ENCODE data around the gene RGPD8.
"Not testable (repeated sequence)": the region's sequence is repeated elsewhere in the genome, so short reads cannot be mapped to it uniquely, and the experiment has no call there.

Gene RGPD8

DNA sequence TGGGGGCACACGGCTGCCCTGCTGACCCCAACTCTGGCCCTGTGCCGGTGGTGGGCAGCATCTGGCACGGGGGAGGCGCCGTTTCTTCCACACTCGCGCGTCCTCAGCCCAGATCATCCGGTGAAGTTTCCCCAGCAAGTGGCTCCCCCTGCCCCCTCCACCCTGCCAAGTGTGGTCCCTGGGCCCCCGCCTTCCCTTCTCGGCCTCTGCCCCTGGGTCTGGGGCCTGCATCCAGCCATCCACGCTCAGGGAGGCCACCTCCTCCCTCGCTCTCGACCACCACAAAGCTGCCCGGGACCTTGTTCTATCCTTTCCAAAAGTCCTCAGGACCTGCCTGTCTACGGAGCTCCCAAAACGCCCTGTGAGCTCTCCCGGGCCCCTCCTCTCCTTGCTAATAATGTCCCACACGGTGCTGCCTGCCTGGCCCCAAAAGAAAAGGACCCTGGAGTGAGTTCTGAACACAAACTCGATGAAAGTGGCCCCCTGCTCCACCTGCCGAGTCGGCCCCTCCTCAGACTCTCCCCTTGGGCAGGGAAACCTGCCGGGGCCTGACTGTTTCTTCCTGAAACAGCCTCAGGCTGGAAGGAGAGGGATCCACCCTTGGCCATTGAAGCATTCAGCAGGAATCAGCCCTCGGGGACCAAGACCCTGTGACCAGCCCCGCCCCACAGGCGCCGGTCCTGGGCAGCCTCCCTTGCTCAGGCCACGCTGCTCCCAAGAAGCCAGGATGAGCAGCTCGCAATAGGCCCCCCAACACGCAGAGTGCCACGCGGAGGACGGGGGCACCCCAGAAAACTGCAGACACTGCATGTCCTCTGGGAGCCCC is 1.7 kb upstream of the RGPD8 start:
- DNase-seq: not testable (repeated sequence)

DNA sequence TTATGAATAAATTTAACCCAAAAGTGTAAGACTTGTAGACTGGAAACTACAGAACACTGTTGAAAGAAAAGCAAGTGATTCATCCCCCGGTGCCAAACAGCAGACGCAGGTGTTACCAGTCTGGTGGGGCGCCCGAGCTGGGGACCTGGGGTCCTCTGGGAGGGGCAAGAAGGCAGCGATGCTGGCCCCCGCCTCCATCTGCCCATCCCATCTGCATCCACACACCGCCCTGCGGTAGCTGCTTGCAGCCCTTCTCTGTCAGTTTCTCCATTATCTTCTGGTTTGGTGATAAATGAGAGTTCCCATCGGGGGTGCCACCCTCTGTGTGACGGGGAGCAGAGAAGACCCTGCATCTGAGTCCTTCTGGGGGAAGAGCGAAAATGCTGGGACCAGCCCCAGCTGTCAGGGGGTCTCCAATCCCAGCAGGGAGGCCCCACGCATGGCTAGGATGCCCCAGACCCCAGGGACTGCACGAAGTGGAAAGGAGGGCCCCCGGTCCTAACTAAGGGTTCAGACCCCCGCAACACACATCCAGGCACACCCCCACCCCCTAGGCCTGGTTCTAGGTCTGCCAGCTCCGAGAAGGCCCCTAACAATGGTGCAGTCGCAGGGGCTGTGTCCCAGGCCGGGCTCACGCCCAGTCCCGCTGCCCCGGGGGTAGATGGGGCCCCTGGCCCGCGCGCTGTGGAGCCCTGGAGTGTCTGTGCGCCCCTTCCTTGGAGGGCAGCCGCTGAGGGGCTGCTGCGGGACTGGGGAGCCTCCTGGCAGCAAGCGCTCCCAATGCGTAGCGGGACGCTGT is 686 bp upstream of the RGPD8 start:
- no peak for DNase-seq

DNA sequence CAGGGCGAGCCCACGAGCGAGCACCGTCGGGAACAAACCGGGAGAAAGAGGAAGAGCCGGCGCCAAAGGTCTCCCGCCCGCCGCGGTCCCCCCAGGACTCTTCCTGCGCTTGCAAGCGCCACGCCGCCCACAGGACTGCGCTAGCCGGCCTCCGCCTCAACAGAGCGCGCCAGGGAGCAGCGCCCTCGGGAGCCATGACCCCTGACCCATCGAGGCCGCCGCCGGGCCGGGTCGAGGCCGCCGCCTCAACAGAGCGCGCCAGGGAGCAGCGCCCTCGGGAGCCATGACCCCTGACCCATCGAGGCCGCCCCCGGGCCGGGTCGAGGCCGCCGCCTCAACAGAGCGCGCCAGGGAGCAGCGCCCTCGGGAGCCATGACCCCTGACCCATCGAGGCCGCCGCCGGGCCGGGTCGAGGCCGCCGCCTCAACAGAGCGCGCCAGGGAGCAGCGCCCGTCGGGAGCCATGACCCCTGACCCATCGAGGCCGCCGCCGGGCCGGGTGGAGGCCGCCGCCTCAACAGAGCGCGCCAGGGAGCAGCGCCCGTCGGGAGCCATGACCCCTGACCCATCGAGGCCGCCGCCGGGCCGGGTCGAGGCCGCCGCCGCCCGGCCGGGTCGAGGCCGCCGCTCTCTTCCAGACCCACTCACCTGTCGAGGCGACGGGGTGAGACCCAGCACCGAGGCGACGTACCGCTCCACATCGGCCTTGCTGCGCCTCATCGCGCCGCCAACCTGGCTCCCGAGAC is 538 bp downstream of the RGPD8 start:
- not testable (repeated sequence) for DNase-seq

- not testable (repeated sequence) for DNase-seq
Observed at GRCh38 chr2:112432390-112432734, 1.1 kb downstream of the RGPD8 start.

- not testable (repeated sequence) for DNase-seq
Observed at GRCh38 chr2:112431587-112432295, 1.7 kb downstream of the RGPD8 start.

- not testable (repeated sequence) for DNase-seq
Observed at GRCh38 chr2:112424553-112424952, 8.9 kb downstream of the RGPD8 start.

DNA sequence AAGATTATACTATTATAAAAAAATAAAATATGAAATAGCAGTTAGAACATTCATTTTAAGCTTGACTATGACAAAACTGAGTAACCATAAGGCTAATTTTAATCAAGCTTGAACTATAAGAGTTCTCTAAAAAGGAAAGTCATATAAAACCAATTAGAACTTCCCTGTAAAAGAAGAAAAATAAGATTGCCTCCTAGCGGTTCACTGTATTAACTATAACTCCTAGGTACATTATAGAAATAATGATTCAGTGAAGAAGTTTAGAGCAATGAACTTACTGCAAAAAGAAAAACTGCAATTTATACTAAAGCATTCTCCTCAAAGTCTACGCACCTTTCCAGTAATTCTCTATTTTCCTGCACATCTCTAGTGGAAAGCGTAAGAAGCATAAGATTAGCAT is 16.6 kb downstream of the RGPD8 start:
- not testable (repeated sequence) for DNase-seq

DNA sequence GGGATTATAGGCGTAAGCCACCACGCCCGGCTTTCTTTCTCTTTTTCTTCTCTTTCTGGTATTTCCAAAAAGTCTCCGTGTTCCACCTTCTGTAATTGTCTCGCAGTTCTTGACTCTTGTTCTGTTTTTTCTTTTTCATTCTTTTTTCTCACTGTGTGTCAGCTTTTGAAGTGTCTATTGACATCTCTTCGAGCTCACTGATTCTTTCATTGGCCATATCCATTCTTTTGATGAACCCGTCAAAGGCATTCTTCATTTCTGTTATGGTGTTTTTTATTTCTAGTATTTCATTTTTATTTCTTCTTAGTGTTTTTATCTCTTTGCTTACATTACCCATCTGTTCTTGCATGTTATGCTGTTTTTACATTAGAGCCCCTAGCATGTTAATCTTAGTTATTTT is 73.4 kb downstream of the RGPD8 start:
- not testable (repeated sequence) for DNase-seq

- not testable (repeated sequence) for DNase-seq
Observed at GRCh38 chr2:112354335-112354734, 79.1 kb downstream of the RGPD8 start.

- not testable (repeated sequence) for DNase-seq
Observed at GRCh38 chr2:112352809-112353603, 80.4 kb downstream of the RGPD8 start.

DNA sequence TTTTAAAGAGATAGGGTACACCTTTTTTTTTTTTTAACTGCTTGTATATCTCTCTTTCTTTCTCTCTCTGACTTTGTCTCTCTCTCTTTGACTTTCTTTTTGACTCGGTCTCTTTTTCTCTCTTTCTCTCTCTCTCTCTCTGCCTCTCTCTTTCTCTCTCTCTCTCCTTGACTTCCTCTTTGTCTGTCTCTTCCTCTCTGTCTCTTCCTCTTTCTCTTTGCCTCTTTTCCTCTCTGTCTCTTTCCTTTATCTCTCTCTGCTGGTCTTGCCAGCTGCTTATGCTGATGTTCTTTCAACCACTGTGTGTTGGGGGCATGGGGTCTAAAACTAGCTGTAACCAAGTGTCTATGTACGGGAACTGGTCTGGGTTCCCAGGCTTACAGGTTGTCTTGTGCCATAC is 81.2 kb downstream of the RGPD8 start:
- not testable (repeated sequence) for DNase-seq

DNA sequence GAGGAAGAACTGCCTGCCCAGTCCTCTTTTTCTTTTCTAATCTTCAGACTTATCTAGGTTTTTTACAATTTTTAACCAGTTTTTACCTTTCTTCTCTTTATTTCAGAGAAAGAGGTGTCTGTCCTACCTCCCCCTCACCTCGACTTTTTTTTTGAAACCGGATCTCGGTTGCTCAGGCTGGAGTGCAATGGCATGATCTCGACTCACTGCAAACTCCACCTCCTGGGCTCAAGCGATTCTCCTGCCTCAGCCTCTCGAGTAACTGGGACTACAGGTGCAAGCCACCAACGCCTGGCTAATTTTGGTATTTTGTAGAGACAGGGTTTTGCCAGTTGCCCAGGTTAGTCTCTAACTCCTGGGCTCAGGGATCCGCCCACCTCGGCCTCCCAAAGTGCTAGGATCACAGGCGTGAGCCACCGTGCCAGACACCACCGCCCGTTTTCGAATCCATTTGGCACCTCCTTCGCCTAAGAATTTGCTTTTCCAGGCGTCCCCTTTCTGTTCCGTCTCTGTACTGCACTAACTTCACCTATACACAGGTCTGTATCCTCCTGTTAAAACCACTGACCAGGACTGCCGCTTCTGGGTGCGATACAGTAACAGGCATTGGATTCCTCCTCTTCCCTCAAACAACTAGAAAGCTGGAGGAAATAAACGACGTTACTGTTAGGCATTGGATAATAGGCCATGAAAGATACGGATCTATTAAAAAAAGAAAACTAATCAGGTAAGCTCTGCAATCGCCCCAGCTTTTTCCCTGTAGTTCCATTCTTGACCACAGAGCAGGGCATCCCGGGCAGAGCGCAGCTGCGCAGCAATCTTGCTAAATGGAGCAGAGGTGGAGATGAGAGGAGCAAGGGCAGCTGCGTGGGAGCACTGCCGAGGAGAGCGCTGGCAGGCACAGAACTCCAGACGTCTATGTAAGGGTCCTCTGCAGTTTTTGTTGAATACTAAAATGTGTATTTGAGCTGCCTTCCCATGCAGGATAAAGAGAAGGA is 88.1 kb downstream of the RGPD8 start:
- DNase-seq: no peak

DNA sequence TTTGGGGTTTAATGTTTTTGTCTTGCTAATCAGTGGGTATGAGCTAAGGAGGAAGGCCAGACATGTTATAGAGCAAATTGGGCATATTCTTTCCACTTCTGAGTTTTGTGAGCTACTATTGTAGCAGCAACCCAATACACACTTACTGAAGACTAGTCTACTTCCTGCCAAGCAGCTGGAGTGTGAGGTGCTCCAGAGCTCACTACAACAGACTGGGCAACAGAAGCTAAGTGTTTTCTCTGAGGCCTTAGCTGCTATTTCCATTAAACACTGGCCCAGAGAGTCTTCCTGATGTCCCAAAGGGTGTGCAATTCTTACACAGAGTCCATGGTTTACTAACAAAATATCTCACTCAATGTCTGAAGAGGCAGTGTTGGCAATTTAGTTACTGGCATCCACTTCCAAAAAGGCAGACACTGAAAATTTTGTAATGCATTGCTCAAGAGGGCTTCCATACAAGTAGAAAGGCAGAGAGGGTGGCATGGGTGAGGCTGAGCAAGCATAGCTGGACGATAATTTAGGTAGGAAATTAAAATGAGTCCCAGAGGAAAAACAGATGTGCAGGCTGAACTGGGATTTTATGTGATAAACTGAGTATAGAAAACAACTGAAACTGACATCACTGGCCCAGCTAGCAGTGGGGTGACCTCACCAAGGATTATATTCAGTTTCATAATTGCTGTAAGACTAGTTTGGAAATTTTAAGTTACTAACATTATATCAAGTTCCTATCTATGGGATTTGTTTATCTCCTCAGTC is 89.4 kb downstream of the RGPD8 start:
- DNase-seq: no peak

DNA sequence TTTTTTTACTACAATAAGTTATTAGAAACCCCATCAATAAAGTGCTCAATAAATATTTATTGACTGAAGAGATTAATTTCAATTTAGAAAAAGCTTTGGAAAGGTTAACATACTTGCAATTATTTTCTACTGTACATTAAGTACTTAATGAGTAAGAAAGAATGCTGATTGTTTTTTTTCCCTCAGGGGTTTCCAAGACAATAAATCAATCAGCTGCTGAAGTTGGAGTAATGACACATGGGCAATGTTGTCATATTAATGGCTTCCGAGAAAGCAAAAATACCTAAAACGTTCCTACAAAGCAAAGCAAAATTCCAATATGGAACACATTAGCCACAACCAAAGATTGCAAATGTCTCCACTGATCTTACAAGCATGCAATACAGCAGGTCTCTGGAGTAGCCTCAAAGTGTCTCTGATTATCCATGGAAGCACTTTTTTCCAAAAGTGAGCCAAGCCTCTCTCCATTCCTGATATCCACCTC is 91.3 kb downstream of the RGPD8 start:
- DNase-seq: no peak

DNA sequence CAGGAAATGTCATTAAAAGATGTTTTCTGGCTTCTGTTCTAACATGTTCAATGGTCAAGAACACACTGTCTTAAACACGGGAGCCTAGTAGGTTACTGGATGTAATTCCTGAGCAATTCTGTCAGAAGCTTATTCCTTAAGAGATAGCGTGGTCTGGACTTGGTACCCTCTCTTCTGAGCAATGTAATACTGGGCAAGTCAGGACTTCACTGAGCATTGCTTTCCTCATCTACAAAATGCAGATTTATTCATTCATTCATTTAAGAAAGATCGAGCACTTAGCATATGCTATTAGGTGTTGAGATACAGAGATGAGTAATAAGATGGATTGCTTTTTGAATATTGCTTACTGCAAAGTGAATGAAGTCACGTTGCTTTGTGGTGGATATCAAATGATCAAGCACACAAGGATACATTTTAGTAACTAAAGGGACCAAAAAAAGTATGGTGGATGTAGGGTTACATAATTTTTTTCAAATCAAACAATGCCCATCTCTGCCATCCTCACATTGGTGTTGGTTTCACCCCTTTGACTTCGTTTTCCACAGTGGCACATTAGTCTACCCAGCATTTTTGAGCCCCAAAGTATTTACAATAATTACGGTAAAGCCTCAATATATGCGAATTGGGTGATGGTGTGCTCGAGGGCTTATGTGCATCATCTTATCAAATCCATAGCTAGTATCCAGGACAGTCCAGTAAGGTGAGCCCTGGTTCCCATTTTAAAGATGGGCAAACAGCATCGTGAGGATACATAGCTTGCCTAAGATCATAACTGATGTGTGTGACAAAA is 92.8 kb downstream of the RGPD8 start:
- DNase-seq: no peak

DNA sequence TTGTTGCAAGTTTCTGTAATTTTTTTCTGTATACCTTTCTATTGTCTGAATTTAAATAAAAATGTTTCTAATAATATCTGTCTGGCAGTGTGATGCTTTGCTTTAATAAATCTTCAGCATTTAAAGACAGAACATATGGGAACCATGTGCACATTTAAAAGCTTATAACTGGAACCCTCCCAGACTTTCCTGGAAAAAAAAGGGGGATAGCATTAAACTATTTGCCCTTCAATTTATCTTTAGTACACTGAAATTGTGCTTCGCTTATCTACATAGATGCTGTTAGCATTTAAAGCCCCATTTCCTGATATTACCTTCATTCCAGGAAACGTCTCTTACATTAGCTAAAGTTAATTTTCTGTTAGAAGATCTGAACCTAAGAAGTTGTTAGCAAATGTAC is 93.5 kb downstream of the RGPD8 start:
- no peak for DNase-seq

DNA sequence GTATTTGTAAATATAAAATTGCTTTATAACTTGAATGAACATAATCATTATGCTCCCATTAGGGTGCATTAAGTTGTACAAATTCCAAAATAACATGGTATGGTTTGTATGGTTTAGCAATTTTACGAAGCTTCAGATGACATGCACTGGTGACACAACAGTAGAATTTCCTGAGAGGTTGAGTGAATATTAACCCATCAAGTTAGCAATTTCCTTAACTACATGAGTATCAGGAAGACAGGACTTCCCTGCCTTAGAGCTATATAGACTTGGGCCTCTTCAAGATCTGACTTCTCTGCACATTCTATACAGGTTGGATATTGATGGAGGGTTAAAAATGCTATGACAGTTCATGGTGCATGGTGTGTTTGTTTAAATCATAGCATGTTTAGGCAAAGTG is 97.8 kb downstream of the RGPD8 start:
- no peak for DNase-seq

- DNase-seq: no peak
Observed at GRCh38 chr2:112332123-112332696, 101.2 kb downstream of the RGPD8 start.

Data from NCI-H2029 (cell line).